DMS53 (cell line): ENCODE results near the gene RBP5.

ENCODE experiments used
- DNase-seq: peaks from one replicate; lab custom pipeline; 2025; lab: John Stamatoyannopoulos, UW

Gene RBP5

GRCh38 chr12:7145671-7146070 lies 17.0 kb upstream of the RBP5 start:
- no peak for DNase-seq

DNA sequence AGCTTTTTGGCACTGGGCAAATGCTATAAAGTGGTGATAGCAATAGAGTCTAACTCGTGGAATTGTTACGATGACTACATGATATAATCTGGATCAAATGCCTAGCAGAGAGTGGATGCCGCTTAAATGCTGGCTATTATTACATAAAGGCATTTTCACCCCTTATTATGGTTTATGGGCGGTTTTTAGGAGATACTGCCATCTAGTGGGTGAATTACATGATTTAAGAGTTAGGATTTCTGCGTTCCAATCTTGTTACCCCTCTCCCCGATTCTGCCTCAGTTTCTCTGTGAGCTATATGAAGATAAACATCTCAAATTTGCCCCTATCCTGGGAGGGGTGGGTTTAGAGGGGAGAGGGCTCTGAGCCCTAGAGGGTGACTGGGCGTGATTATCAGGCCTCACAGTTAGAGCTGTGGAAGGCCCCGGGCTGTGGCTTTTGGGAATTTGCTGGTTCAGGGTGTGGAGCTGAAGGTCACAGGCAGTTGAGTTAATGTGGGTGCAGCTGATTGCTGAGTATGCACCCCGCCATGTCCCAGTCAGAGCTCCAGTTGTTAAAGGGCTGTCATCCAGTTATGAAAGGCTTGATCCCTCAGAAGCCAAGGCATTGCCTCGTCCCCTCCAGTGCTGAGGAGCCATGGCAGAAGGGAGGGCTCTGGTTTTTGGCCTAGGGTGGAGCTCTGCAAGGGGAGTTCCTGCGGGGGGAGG lies 15.9 kb upstream of the RBP5 start:
- peak; percentile 78 for DNase-seq

- no peak for DNase-seq
Measured at GRCh38 chr12:7143564-7143963, 14.9 kb upstream of the RBP5 start.

DNA sequence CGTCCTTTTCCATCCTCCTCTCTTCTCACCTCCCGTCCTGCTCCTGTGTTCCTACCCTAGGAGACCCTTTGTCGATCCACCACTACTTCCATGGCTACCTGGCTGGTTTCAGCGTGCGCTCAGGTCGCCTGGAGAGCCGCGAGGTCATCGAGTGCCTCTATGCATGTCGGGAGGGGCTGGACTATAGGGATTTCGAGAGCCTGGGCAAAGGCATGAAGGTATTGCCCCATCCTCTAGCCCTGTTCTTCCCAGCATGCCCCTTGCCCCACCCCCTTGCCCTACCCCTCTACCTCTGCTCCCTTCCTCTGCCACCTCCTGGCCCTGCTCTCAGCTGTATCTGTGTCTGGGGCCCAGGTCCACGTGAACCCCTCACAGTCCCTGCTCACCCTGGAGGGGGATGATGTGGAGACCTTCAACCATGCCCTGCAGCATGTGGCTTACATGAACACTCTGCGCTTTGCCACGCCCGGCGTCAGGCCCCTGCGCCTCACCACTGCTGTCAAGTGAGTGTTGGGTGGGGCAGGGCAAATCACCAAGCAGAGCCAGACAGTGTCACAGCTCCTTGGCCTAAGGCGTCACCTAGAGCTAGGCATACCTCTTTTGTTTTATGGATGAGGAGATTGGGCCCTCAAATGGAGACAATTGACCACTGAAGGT lies 14.2 kb upstream of the RBP5 start:
- no peak for DNase-seq

- DNase-seq = peak; percentile 87
Measured at GRCh38 chr12:7142056-7142644, 13.5 kb upstream of the RBP5 start.

GRCh38 chr12:7141351-7142005 lies 12.8 kb upstream of the RBP5 start:
- no peak for DNase-seq

- DNase-seq = no peak
Measured at GRCh38 chr12:7139200-7139599, 10.5 kb upstream of the RBP5 start.

DNA sequence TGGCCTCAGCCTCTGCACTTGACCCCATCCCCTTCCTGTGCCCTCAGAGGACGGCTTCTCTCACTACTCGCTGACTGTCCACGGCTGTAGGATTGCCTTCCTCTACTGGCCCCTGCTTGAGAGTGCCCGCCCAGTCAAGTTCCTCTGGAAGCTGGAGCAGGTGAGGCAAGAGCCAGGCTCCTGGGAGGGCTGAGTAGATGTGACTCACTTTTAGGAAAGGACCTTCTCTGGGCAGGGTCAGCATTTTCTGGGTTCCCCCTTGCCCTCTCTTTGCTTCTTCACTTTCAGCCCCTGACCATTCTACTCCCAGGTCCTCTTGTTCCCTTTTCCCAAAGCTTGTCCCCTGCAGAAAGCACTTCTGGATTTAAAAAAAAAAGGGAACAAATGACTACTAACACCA lies 9.2 kb upstream of the RBP5 start:
- DNase-seq = no peak

DNA sequence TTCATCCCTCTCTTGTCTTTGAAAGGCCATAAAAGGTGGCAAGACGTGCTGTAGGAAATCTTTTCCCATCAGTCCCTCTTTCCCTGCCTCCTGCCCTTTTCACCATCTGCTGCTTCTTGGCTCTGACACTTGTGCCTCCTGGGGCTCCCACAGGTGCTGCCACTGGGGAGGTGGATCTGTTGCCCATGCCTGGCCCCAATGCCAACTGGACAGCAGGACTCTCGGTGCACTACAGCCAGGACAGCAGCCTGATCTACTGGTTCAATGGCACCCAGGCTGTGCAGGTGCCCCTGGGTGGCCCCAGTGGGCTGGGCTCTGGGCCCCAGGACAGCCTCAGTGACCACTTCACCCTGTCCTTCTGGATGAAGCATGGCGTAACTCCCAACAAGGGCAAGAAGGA lies 8.0 kb upstream of the RBP5 start:
- DNase-seq = no peak

- DNase-seq = no peak
Measured at GRCh38 chr12:7136071-7136470, 7.4 kb upstream of the RBP5 start.

DNA sequence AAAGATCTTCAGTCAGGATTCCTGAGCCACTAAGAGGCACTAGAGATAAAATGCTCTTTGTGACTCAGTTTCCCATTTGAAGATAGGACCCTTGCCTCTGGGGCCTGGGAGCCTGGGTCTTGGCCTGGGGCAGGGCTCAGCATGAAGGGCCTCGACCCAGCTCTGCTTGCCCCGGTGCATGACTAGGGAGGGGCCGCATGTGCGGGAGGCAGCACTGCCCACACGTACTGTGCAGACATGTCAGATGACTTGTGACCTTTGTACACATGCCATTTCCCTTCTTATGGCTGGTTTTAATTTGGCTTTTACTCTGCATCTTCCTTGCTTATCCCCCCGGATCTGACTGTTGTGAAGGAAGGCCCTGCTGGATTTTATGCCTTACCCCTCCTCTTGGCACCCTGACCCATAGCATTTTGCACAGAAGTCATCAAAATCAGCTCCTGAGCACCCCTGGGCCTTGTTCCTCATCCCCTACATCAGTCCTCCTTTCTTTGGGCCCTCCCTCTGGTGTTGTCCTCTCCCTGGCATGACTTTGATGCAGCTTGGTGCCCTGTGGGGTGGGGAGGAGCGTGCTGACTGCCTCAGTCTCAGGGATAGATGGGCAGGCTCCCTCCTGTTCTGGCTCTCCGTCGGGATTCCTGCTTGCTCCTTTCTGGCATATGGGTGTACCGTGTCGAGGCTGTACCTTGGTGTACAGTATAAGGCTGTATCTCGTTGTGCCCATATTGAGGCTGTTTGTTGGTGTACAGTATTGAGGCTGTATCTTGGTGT lies 5.9 kb upstream of the RBP5 start:
- DNase-seq = no peak

GRCh38 chr12:7131502-7131866 lies 2.8 kb upstream of the RBP5 start:
- peak; percentile 60 for DNase-seq

GRCh38 chr12:7130701-7131501 lies 2.2 kb upstream of the RBP5 start:
- peak; percentile 89 for DNase-seq

DNA sequence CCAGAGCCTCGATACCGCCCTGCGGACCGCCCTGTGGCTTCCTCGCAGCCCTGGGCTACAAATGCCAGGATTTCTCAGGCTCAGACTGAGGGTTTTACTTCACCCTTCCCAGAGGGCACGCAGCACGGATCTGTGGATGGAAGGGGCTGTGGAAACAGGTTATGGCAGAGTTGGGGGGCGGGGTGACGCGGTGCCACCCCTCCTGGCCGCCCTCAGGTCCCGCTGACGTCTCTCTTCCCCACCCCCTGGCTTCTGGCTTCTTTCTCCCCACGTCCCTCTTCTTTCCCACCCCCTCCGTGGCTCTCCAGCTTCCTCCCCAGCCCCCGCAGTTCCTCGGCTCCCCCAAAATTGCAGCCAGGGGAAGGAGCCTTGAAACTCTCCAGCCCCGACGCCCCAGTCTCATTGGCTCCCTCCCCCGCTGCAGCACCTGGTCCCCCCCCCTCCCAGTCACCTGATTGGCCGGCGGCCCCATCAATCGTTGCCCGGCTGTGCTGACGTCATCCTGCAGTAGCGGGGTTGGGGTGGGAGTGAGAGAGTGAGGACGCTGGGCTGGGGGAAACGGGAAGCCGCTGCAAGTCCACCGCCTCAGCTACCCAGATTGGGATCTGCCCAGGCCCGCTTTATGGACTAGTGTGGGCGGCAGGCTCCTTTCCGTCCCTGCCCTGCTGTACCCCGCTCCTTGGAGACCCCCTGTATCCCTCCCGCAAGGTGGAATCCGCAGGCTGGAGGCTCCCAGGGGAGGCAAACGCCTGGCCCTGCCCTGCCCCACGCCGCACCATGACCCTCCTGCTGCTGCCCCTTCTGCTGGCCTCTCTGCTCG lies 1.4 kb upstream of the RBP5 start, which contains the start of gene CLSTN3:
Gene CLSTN3 (plus strand): TSS at position 500 of the 820 bp plus-strand sequence. CDS start 278 bp downstream, at position 778.
- peak; percentile 95 for DNase-seq

DNA sequence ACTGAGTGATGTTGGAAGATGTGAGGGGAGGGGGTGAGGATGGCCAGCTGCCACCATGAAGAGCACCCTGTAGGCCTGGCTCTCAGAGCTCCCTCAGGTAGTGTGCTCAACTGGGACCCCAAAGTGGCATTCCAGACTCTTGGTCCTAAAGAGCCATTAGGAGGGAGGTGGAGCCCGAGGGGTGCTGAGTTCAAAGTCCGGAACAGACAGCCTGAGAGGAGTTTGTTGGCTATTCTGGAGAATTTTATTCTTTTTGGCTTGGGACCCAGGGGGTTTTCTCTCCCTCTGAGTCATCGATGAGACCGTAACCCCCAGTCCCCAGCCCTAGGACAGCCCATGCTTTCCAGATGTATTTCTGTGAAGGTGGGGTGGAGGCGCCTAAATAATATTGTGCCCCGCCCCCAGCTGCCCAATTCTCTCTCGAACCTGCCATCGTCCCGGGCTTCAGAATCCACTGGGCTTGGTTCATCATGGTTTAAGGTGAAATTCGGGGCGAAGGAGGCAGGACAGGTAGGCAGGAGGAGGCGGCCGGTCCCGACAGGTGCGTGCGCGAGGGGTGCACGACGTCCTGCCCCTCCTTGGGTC lies 690 bp upstream of the RBP5 start:
- DNase-seq = peak; percentile 56

DNA sequence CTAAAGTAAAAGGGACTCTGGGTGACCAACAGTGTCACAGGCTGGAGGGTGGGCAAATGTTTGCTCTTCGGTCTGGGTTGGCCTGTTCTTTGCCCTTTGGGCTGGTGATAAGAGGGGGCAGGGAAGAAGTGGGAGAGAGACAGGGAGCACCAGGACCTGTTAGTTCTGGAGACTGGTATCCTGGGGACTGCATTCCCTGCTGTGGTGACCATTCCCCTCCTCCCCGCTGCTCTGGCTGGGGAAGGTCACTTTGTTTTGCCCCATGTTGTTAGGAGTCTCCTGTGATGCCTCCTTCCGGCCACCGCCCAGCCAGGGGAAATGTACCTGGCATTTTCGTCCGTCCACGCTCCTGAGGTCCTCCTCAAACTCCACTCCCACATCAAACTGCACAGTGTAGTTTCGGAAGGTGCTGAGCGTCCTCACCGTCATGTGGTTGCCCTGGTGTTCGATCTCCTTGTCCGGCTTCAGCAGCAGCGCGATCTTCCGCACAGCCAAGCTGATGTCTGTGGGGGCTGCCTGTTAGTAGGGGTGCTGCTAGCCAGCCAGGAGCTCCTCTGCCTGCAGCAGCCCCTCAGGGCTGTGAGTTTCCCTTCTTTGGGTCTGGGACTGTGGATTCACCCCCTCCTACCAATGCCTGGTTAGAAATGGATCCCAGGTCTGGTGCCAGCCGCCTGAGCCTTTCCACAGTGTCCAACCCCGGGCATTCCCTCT lies 618 bp downstream of the RBP5 start:
- DNase-seq = no peak

- DNase-seq = no peak
Measured at GRCh38 chr12:7125632-7126227, 3.0 kb downstream of the RBP5 start.

- no peak for DNase-seq
Measured at GRCh38 chr12:7123806-7124522, 4.7 kb downstream of the RBP5 start.
